Natural killer cell (primary cell): Measurements from ENCODE around the gene ABO. TPM values are rescaled to one million over a fixed set of nuclear protein-coding genes. Genes with fewer than 3 reads are reported as not detected.

Experiments
- ATAC-seq, 3 donors: fragments of 150-1000 bp in 2 of 3; fragments of 200-7000 bp in 1 of 3; cut with Tn5 transposase; 1 replicate in 1 of 3; 2 replicates in 2 of 3; pipeline ENCODE4 v1.10.0; 2021; ENCODE audit warnings: mild to moderate bottlenecking in 2 of 3, moderate library complexity in 2 of 3
- DNase-seq, 2 donors: peaks; one replicate each; pipeline versions ENCODE4 v3.0.0 to v3.0.0-alpha.2; 2013 to 2021; ENCODE audit warnings: mixed read lengths in 1 of 2
- H3K27ac ChIP-seq: one replicate; pipeline ENCODE4 v1.5.1; 2013; ENCODE audit warnings: mild to moderate bottlenecking, low read length
- H3K27me3 ChIP-seq: one replicate; pipeline ENCODE4 v1.6.1; 2013; ENCODE audit warnings: low read length; ENCODE audit not compliant: control insufficient read depth, insufficient read depth
- H3K36me3 ChIP-seq: one replicate; pipeline ENCODE4 v1.6.1; 2013; ENCODE audit warnings: low read length; ENCODE audit not compliant: control insufficient read depth, insufficient read depth
- H3K4me1 ChIP-seq: one replicate; pipeline ENCODE4 v1.6.1; 2013; ENCODE audit warnings: low read length; ENCODE audit not compliant: control insufficient read depth, insufficient read depth
- H3K4me3 ChIP-seq: one replicate; pipeline ENCODE4 v1.5.1; 2013; ENCODE audit warnings: low read length
- H3K9me3 ChIP-seq: one replicate; pipeline ENCODE4 v1.6.1; 2013; ENCODE audit warnings: low read length; ENCODE audit not compliant: control insufficient read depth, insufficient read depth
- H3K27ac Mint-ChIP-seq, 2 donors: one replicate each; pipeline ENCODE4 v1.8.0; 2022; ENCODE audit warnings: mild to moderate bottlenecking in 2 of 2, mixed read lengths in 2 of 2, moderate library complexity in 1 of 2
- H3K27me3 Mint-ChIP-seq, 2 donors: one replicate each; pipeline ENCODE4 v1.8.0; 2022; ENCODE audit warnings: low read depth in 2 of 2, mixed read lengths in 2 of 2
- H3K36me3 Mint-ChIP-seq: one replicate; pipeline ENCODE4 v1.8.0; 2022; ENCODE audit warnings: mixed read lengths
- H3K4me1 Mint-ChIP-seq, 2 donors: one replicate each; pipeline ENCODE4 v1.8.0; 2022; ENCODE audit warnings: mixed read lengths in 2 of 2
- H3K4me3 Mint-ChIP-seq: one replicate; pipeline ENCODE4 v1.8.0; 2022; ENCODE audit warnings: mild to moderate bottlenecking, moderate library complexity, mixed read lengths
- H3K9me3 Mint-ChIP-seq, 2 donors: one replicate each; pipeline ENCODE4 v1.8.0; 2022; ENCODE audit warnings: mixed read lengths in 2 of 2
- WGBS: methylation state at CpG from one replicate; pipeline ENCODE4 v1.1.7; 2013; ENCODE audit warnings: missing lambda C conversion rate; ENCODE audit not compliant: insufficient coverage; 5-methylcytosine and 5-hydroxymethylcytosine counted together
- intact Hi-C: fragments of 100-400 bp; cut with micrococcal nuclease; formaldehyde crosslinking; loops from one replicate; pipeline ENCODE4 v1.14.2; 2022
- total RNA-seq, 4 donors: library from RNA; stranded (reverse); fragments of 120-200 nt in 1 of 4; gene quantifications; one replicate each; pipeline versions ENCODE4 v1.2.3 to v1.2.4, GENCODE V29; 2013 to 2022
- TF ChIP-seq, protein P1 (sequence below): fragments of 200-600 bp; IDR thresholded peaks from one replicate; pipeline ENCODE4 v1.8.0; 2022; ENCODE audit warnings: antibody characterized with exemption

ABO gene
- total RNA-seq = 1 to 10 TPM in 1 of 3 donors, under 1 TPM in 2; 0.20 to 4.2 (median 0.56) TPM
- 1.7 TPM for total RNA-seq (2013)

DNA sequence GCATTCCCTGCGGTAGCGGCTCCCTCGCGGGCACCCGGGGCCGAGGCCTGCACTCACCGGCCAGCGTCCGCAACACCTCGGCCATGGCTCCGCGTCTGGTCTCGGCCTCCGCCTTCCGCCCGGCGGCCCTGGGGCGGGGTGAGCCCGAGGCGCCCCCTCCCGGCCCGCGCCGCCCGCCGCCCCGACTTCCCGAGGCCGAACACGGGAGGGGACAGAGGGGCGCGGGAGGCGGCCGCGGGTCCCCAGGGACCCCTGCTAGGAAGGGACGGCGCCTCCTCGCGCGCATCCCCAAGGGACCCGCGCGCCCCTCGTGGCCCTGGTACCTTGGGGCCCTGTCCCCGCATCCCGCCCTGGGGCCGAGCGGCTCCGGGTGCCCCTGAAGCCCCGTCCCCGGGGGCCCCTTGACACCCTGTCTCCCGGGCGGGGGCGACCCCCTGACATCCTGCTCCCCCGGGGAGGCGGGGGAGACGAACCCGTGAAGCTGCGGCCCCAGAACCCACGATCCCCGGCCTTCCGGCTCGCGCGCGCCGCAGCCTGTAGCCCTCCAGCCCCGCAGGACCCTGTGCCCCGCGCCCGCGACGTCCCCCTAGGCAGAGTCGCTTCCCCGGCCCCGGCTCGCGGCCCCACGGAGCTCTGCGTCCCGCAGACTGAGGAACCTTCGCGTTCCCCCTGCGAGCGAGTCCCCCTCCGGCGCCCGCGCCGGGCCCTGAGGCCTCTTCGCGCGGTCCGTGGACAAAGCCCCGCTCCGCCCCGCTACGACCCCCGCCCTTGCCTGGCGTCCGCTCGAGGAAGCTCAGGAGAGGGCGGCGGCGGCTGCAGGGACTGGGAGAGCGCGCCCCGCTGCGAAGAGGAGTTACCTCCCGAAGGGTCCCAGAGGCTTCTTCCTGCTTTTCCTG lies at the start of gene ABO:
TSS of gene ABO (minus strand) at position 97 of the 896 bp plus-strand sequence.
- TF ChIP-seq, protein P1, sequence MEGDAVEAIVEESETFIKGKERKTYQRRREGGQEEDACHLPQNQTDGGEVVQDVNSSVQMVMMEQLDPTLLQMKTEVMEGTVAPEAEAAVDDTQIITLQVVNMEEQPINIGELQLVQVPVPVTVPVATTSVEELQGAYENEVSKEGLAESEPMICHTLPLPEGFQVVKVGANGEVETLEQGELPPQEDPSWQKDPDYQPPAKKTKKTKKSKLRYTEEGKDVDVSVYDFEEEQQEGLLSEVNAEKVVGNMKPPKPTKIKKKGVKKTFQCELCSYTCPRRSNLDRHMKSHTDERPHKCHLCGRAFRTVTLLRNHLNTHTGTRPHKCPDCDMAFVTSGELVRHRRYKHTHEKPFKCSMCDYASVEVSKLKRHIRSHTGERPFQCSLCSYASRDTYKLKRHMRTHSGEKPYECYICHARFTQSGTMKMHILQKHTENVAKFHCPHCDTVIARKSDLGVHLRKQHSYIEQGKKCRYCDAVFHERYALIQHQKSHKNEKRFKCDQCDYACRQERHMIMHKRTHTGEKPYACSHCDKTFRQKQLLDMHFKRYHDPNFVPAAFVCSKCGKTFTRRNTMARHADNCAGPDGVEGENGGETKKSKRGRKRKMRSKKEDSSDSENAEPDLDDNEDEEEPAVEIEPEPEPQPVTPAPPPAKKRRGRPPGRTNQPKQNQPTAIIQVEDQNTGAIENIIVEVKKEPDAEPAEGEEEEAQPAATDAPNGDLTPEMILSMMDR = no peak
- Mint-ChIP-seq H3K4me3 (no peak within 1 kb of the TSS), H3K4me1 (peaks cover 0 to 8% of the 10 kb centered on the region in 2 donors), H3K27me3 (peaks cover 33 to 34% of the 10 kb centered on the region in 2 donors), H3K9me3 (no peaks in the 10 kb centered on the region), H3K27ac (no peak within 1 kb of the TSS), H3K36me3 (no peaks in the 10 kb centered on the region)
- no peaks in the 10 kb centered on the region for H3K36me3 ChIP-seq
- 2% methylated on average over 110 of the region's 110 CpGs for WGBS
- H3K4me3 ChIP-seq = no peak within 1 kb of the TSS
- H3K27me3 ChIP-seq = no peaks in the 10 kb centered on the region
- intact Hi-C loops = no loop called here
- DNase-seq (no peak), ATAC-seq (peak in 1 of 3 donors; percentile 66)
- no peaks in the 10 kb centered on the region for H3K4me1 ChIP-seq
- no peaks in the 10 kb centered on the region for H3K9me3 ChIP-seq
- H3K27ac ChIP-seq = no peak within 1 kb of the TSS

DNA sequence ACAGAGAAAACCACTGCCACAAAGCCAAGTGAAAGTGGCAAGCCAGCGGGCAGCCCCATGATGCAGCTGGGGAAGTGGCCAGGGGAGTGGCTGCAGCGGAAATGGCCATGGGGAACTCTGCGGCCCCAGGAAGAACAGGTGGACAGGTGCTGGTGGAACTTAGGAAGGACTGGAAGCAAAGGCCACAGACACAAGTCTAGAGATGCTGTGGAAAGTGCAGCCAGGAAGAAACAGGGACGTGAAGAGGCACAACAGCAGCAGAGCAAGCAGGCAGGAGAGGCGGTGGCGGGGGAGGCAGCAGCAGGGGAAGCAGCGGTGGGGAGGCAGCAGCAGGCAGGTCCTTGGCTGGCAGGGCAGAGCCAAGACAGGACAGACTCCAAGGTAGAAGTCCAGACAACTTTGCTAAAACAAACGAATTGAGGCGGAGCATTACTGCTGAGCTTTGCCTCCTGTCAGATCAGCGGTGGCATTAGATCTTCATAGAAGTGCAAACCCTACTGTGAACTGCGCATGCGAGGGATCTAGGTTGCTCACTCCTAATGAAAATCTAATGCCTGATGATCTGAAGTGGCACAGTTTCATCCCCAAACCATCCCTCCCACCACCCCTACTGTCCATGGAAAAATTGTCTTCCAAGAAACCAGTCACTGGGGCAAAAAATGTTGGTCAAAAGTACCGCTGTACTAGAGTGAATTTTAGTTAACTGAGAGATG lies 49.1 kb upstream of the ABO start:
- H3K4me1 ChIP-seq = no peaks in the 10 kb centered on the region
- no peak overlapping the region for H3K27ac Mint-ChIP-seq
- DNase-seq (no peak), ATAC-seq (no peak)
- TF ChIP-seq, protein P1 = no peak
- 91% methylated on average over 13 of the region's 13 CpGs for WGBS
- no peak overlapping the region for H3K4me3 ChIP-seq
- peaks cover 5 to 9% of the 10 kb centered on the region in 2 donors for H3K4me1 Mint-ChIP-seq
- no peaks in the 10 kb centered on the region for H3K9me3 Mint-ChIP-seq
- H3K36me3 Mint-ChIP-seq = no peaks in the 10 kb centered on the region
- H3K27ac ChIP-seq = no peak overlapping the region
- H3K36me3 ChIP-seq = no peaks in the 10 kb centered on the region
- H3K27me3 ChIP-seq = no peaks in the 10 kb centered on the region
- H3K9me3 ChIP-seq = no peaks in the 10 kb centered on the region
- H3K4me3 Mint-ChIP-seq = no peak overlapping the region
- intact Hi-C loops = no loop called here
- H3K27me3 Mint-ChIP-seq = no peaks in the 10 kb centered on the region

DNA sequence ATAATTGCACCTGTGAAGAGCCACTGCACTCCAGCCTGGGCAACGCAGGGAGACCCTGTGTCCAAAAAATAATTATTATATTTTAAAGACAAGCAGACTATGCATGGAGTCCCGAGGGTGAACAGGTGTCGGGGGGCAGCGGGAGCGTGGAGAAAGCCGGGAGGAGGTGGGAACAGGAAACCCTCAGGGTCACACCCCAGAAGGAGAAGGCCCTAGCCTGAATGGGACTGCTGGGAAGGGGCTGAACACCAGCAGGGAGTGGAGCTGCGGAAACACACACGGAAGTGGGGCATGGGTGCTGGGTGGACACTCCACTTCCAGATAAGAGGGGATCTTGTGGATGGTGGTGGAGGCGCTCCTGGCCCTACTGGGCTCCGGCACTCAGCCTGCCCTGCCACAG lies 48.2 kb upstream of the ABO start:
- DNase-seq (no peak), ATAC-seq (no peak)
- H3K27me3 ChIP-seq = no peaks in the 10 kb centered on the region
- Mint-ChIP-seq H3K36me3 (no peaks in the 10 kb centered on the region), H3K9me3 (no peaks in the 10 kb centered on the region), H3K27ac (no peak overlapping the region), H3K4me3 (no peak overlapping the region), H3K27me3 (no peaks in the 10 kb centered on the region), H3K4me1 (no peaks in the 10 kb centered on the region)
- WGBS = 91% methylated on average over 10 of the region's 10 CpGs
- intact Hi-C loops = no loop called here
- no peaks in the 10 kb centered on the region for H3K36me3 ChIP-seq
- H3K4me1 ChIP-seq = no peaks in the 10 kb centered on the region
- TF ChIP-seq, protein P1 = no peak
- no peaks in the 10 kb centered on the region for H3K9me3 ChIP-seq
- H3K4me3 ChIP-seq = no peak overlapping the region
- H3K27ac ChIP-seq = no peak overlapping the region
